ENCODE results near the gene ANKS6. TPM values are rescaled to one million over a fixed set of nuclear protein-coding genes. Genes with fewer than 3 reads are reported as not detected.

Gene ANKS6
- total and polyA plus RNA-seq, 4 donors: 1.9 to 6.3 (median 2.9) TPM

DNA sequence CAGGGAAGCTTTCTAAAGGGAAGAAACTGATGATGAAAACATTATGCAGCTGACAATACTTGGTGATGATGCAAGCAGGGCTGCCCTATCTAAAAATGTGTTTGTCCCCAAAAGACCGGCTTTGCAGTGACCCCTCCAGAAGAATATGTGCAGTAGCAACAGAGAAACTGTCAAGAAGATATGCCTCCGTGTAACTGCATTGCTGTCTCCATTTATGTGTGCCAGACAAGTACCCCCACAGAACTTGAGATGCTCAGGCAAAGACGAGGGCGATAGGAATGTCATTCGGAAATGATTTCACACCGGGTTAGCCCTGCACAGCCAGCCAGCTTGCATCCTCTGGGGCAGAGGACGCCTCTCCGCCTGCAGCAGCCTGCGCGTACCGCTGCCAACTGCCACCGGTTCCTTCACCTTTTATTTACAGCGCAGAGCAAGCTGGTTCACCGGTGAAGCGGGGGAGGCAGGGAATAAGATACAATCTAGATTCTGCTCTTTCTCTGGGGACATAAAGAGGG lies 89.6 kb downstream of the ANKS6 start:
- Histone ChIP-seq H3K9me3 (ENCODE audit: control insufficient read depth in 4 of 4, low read length in 3 of 4) (no peaks in the 10 kb centered on the region), H3K27me3 (ENCODE audit: control insufficient read depth in 4 of 4, insufficient read depth in 4 of 4, low read length in 3 of 4) (peaks cover 2 to 23% (median 12%) of the 10 kb centered on the region in 4 donors), H3K4me1 (ENCODE audit: control insufficient read depth in 4 of 4, insufficient read depth in 4 of 4, low read length in 3 of 4) (peaks cover 16 to 27% (median 18%) of the 10 kb centered on the region in 4 donors), H3K4me3 (ENCODE audit: low read depth in 1 of 3, low read length in 3 of 3) (no peak overlapping the region), H3K27ac (ENCODE audit: low read depth in 1 of 2, low read length in 2 of 2) (no peak overlapping the region), H3K36me3 (ENCODE audit: control insufficient read depth in 4 of 4, insufficient read depth in 3 of 4, low read depth in 1 of 4, low read length in 3 of 4) (no peaks in the 10 kb centered on the region), H3K9ac (ENCODE audit: low read depth in 1 of 2, low read length in 2 of 2) (no peak overlapping the region)
- TF ChIP-seq, protein P1, sequence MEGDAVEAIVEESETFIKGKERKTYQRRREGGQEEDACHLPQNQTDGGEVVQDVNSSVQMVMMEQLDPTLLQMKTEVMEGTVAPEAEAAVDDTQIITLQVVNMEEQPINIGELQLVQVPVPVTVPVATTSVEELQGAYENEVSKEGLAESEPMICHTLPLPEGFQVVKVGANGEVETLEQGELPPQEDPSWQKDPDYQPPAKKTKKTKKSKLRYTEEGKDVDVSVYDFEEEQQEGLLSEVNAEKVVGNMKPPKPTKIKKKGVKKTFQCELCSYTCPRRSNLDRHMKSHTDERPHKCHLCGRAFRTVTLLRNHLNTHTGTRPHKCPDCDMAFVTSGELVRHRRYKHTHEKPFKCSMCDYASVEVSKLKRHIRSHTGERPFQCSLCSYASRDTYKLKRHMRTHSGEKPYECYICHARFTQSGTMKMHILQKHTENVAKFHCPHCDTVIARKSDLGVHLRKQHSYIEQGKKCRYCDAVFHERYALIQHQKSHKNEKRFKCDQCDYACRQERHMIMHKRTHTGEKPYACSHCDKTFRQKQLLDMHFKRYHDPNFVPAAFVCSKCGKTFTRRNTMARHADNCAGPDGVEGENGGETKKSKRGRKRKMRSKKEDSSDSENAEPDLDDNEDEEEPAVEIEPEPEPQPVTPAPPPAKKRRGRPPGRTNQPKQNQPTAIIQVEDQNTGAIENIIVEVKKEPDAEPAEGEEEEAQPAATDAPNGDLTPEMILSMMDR (IDR thresholded peaks at IDR 0.05; ENCODE audit: low read depth, low read length, missing input control): no peak
- TF ChIP-seq RXRA (IDR thresholded peaks at IDR 0.05): no peak
- no peak for TF ChIP-seq GABPA (IDR thresholded peaks at IDR 0.05 in 1 of 2, conservative IDR thresholded peaks at IDR 0.05 in 1 of 2)
- TF ChIP-seq TAF1 (conservative IDR thresholded peaks at IDR 0.05): no peak
- TF ChIP-seq RAD21 (IDR thresholded peaks at IDR 0.05): no peak
- TF ChIP-seq, protein P2, sequence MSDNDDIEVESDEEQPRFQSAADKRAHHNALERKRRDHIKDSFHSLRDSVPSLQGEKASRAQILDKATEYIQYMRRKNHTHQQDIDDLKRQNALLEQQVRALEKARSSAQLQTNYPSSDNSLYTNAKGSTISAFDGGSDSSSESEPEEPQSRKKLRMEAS (IDR thresholded peaks at IDR 0.05): no peak
- TF ChIP-seq, protein P3, sequence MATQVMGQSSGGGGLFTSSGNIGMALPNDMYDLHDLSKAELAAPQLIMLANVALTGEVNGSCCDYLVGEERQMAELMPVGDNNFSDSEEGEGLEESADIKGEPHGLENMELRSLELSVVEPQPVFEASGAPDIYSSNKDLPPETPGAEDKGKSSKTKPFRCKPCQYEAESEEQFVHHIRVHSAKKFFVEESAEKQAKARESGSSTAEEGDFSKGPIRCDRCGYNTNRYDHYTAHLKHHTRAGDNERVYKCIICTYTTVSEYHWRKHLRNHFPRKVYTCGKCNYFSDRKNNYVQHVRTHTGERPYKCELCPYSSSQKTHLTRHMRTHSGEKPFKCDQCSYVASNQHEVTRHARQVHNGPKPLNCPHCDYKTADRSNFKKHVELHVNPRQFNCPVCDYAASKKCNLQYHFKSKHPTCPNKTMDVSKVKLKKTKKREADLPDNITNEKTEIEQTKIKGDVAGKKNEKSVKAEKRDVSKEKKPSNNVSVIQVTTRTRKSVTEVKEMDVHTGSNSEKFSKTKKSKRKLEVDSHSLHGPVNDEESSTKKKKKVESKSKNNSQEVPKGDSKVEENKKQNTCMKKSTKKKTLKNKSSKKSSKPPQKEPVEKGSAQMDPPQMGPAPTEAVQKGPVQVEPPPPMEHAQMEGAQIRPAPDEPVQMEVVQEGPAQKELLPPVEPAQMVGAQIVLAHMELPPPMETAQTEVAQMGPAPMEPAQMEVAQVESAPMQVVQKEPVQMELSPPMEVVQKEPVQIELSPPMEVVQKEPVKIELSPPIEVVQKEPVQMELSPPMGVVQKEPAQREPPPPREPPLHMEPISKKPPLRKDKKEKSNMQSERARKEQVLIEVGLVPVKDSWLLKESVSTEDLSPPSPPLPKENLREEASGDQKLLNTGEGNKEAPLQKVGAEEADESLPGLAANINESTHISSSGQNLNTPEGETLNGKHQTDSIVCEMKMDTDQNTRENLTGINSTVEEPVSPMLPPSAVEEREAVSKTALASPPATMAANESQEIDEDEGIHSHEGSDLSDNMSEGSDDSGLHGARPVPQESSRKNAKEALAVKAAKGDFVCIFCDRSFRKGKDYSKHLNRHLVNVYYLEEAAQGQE (IDR thresholded peaks at IDR 0.05): no peak
- TF ChIP-seq EGR1 (IDR thresholded peaks at IDR 0.05; ENCODE audit: low read depth in 2 of 2): no peak
- TF ChIP-seq, protein P4, sequence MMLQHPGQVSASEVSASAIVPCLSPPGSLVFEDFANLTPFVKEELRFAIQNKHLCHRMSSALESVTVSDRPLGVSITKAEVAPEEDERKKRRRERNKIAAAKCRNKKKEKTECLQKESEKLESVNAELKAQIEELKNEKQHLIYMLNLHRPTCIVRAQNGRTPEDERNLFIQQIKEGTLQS (IDR thresholded peaks at IDR 0.05): no peak
- no peak for TF ChIP-seq NR2F2 (IDR thresholded peaks at IDR 0.05)
- no peak for TF ChIP-seq HNF4G (IDR thresholded peaks at IDR 0.05)
- TF ChIP-seq YY1 (IDR thresholded peaks at IDR 0.05): no peak
- no peak for TF ChIP-seq JUND (IDR thresholded peaks at IDR 0.05)
- no peak for TF ChIP-seq FOXA2 (IDR thresholded peaks at IDR 0.05)
- no peak for TF ChIP-seq FOXA1 (IDR thresholded peaks at IDR 0.05)
- no peak for TF ChIP-seq HNF4A (conservative IDR thresholded peaks at IDR 0.05)
- TF ChIP-seq, protein P5, sequence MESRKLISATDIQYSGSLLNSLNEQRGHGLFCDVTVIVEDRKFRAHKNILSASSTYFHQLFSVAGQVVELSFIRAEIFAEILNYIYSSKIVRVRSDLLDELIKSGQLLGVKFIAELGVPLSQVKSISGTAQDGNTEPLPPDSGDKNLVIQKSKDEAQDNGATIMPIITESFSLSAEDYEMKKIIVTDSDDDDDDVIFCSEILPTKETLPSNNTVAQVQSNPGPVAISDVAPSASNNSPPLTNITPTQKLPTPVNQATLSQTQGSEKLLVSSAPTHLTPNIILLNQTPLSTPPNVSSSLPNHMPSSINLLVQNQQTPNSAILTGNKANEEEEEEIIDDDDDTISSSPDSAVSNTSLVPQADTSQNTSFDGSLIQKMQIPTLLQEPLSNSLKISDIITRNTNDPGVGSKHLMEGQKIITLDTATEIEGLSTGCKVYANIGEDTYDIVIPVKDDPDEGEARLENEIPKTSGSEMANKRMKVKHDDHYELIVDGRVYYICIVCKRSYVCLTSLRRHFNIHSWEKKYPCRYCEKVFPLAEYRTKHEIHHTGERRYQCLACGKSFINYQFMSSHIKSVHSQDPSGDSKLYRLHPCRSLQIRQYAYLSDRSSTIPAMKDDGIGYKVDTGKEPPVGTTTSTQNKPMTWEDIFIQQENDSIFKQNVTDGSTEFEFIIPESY (IDR thresholded peaks at IDR 0.05): no peak
- TF ChIP-seq SP1 (IDR thresholded peaks at IDR 0.05): no peak
- 8% methylated on average over 15 of the region's 15 CpGs for WGBS
- DNase-seq (ENCODE audit: low spot score): no peak
